Stimulated activated CD4-positive, alpha-beta T cell treated with anti-CD3 and anti-CD28 coated beads, TNF-alpha, amount 100 ng/mL, for 48 hours (primary cell): ENCODE results near the gene LRFN2.

Source experiments
- DNase-seq, 3 donors: peaks; one replicate each; pipeline ENCODE4 v3.0.0-alpha.2; 2020; ENCODE audit warnings: low read depth in 3 of 3

LRFN2 gene

DNA sequence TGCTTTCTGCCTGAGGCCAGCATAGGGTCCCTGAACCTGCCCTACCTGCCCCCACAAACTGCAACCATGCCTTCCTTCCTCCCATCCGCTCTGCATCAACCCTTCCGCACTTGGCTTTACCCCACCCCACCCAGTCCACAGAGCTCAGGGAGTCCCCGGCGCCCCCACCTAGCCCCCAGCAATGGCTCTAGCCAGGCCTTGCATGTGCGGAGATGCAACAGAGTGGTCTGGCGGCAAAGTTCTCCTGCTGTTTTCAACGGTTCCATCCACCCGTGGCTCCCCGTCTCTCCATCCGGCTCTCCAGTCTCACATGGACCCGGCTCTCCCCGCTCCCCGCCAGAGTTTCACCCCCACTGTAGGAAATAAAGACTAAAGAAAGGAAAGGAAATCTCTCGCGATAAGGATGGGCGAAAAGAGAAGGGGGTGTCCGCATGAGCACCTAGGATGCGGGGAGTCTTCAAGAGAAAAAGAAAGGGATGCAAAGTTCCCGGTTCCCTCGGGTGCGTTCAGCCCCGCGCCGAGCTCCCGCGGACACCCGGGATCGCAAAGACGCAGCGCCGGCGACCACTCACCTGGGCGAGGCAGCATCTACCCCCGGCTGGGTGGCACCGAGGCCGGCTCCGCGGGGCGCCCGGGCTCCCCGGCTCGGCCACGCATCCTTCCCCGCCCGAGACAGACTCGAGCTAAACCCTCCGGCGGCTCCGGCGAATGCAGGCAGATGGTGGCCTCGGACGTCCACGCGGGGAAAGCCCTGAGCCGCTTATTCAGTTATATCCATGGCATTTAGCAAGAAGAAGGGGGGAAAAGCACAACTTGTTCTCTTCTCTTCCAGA, 579 bp downstream of the LRFN2 start:
- DNase-seq = peak in 1 of 3 donors; percentile 16

DNA sequence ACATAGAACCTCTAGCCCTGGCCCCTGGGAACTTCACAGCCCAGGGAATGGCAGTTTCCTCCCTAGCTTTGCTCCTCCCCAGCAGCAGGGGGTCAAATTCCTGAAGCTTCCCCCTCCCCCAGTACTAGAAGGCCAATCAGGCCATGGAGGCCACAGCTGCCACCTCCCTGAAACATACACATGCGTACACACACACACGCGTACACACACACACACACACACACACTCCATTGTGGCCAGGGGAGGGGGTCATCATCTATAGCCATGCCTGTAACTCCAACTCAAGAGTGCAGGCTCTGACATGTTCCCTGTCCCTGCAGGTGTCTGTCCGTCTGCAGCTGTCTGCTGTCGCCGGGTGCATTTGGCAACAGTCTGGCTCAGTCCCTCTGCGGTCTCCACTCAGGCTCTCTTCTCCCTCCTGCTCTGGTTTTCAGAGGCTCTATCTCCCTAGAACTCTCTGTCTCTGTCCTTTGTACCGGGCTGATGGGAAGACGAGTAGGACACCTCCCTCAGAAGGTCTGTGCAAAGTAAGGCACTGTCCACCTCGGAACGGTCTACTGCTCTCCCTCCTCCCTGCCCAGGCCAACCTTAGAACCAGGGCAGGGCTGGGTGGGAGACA, 1.4 kb downstream of the LRFN2 start:
- no peak for DNase-seq

DNA sequence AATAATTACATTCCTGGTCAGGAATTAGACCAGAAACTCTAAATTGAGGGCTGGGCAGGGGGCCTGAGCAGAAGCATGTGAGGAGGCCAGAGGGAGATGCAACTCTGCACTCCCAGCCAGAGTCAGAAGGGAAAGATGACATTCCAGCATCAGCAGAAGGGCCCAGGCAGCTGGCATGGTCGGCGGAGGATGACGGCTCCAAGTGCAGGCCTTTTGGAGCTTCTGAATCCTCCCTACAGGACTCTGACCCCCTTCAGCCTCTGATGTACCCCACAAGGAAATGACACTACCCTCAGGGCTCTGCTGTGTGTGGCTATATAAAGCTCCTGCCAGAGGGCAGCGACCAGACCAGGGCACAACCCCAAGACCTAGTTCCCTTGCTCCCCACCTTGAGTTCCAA, 1.9 kb downstream of the LRFN2 start:
- DNase-seq = no peak

DNA sequence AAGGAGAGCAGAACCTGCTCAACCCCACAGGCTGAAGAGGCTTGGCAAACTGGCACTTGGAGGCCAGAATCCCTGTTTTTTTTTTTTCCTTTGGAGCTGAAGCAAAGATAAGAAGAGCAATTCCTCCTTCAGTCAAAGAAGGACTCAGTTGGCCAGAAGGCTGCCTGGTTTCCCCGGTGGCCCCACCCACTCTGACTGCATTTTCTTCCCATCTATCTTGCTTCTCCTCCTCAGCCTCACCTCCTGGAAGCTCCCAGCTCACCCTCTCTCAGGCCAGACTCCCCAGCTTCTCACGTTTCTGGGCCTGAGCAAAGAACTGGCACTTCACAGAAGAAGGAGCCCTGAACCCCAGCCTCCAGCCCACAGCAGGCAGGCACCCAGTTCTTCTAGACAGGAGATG, 2.4 kb downstream of the LRFN2 start:
- no peak for DNase-seq

DNA sequence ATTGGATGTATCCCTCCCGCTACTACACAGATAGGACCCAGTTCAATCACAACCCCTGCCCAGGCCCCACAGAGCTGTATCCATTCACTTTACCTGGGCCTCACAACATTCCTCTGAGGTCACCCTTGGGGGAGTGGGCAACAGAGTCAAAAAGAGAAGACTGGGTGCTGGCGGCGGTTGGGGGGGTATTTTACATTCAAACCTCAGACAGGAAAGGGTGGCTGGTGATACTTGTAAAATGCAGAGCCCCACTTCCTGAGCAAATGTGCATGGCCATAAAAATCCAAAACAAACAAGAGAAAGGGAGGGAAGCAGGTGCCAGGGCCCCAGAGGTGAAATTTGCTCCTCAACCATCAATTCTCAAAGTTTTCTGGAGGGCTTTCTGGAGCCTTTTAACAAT, 3.5 kb downstream of the LRFN2 start:
- DNase-seq = no peak

DNA sequence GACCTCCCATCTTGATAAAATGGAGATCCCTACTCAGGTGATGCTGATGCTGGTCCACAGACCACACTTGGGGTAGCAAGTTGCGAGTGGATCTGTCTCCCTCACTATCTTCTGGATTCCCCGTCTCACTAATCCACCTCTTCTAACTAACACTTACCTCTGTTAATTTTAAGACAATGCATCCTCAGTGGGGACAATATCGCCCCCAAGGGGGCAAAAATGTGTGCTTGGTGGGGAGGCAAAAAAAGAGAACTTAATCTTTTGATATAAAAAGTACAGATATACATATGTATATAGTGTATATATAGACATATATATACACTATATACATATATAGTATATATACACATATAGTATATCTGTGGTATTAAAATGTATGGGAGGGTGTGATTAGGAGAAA, 4.3 kb downstream of the LRFN2 start:
- no peak for DNase-seq

DNA sequence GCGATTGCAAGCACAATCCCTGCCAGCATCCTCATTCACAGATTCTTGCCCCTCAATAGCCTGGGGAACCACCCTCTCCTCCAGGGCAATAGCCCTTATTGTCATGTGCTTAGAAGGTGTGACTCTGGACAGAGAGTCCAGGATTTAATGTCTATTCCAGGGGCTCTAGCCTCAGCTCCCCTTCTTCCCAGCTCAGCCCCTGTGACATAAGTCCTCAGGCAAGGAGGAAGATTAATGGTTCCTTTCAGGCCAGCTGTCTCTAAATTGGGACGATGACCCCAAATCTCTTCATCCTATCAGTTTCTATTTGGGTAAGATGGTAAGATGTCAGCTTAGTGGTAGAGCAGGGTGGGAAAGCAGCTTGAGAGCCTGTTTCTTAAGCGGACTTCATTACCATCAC, 8.1 kb downstream of the LRFN2 start:
- no peak for DNase-seq

DNA sequence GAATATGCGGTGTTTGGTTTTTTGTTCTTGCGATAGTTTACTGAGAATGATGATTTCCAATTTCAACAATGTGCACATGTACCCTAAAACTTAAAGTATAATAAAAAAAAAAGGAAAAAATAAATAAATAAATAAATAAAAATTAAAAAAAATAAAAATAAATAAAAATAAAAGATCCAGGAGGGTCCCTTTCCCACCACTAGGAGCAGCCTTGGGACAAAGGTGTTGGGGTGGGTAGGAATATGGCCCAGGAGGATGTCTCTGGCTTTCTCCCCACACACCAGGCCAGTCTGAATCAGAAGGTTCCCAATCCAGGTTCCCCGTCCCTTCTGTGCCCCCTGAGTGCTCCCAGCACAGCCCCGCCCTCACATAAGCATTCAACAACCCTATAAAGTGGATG, 9.5 kb downstream of the LRFN2 start:
- no peak for DNase-seq

DNA sequence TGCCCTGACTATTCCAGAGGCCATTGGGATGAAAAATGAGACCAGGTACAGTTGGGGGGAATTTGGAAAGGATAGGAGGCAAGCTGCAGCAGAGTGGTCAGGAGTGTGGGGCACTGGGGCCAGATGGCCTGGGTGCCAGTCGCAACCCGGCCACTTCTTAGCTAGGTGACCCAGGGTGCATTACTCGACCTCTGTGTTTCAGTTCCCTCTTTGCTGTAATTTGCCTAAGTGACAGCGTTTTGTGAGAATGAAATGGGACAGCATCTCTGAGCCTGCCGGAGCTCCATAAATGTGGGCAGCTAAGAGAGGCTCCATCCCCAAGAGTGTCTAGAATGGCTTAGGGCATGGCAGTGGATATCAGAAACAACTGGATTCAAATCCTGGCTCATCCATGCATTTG, 13.9 kb downstream of the LRFN2 start:
- DNase-seq = no peak

DNA sequence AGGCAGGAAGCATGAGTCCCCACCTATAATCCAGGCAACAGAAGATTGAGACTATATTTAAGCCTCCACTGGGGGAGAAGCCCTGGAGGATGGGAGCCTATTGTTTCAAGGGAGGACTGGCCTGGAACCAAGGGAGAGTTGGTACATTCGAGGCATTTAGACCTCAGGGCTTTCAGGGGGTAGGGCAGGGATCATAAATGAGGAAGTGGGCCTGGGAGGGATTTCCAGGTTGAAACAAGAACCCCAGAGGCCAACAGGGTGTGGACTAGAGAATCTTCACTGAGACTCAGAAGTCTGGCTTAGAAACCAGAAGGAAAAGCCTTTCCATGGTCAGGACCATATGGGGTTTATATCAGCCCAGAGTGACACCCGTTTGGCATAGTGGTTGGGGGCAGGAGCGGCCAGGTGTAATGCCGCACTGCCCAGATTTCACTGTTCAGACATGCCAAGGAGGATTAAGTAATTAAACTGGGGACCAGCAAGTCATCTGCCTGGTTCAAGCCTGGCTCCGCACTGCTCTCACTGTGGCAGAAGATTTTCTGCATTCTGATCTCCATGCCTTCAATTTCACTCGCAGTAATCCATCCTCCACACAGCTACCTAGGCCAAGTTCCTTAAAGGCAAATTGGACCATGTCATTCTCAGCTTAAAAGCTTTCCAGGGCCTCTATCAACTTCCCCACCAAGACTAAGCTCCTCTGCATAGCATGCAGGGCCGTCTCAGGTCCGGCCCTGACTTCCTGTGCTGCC, 17.8 kb downstream of the LRFN2 start:
- no peak for DNase-seq

DNA sequence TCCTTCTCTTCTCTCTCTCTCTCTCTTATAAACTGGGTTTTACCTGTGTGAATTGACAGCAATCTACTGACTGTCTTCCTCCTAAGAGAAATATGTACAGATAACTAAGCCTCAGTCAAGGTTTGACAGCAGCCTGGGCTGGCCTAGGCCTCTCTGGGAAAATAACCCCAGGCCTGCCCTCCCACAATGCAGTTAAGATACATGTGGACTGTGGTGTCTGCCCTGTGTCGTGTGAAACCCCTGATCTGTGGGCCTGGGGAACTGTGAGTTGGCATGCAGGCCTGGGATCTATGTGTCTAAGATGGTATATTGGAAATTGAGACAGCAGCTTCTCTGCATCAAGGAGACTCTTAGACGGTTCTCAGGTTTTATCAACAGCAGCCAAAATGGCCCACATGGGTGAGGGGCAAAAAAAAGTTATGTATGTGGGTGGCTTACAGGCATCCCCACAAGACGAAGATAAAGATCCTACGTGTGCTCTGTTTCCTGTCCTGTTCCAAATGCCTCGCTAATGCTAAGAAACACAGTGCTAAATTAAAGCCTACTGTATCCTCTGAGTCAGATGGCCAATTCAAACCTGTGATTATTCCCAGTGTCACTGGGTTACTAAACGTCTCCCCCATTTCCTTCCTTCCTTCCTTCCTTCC, 19.0 kb downstream of the LRFN2 start:
- no peak for DNase-seq

DNA sequence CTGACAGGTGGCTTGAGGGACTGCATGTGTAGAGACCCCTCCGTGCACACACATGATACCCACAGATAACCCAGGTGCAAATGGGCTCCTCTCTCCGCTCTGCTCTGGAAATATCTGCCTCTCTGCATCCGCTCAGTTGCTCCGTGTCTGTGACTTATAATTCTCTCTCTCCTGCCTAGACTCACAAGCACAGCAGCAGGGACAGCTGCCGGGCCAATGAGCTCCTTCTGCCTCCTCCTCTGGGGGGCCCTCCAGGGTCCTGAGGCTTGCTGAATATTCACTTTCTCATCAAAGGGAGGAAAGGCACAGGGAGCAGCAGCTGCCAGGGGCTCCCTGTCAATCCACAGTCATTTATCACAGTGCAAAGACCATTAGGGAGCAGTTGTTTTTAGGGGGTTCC, 24.1 kb downstream of the LRFN2 start:
- no peak for DNase-seq

DNA sequence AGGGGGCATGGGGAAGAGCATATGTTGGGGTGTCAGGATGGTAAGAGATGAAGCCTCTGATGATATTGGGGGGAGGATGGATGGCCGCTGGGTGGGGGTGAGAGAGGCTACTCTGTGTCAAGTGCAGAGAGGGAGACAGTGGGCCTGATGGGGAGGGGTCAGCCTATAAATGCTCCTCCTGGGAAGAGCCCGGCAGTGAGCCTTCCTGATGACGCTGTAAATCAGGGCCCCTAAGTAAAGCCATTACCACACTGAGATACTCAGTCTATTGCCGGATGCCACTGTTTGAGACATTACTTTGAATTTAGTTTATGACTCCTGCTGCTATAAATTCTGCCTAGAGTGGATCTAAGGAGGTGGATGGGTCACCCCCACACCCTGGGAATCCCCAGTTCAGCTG, 28.1 kb downstream of the LRFN2 start:
- no peak for DNase-seq

DNA sequence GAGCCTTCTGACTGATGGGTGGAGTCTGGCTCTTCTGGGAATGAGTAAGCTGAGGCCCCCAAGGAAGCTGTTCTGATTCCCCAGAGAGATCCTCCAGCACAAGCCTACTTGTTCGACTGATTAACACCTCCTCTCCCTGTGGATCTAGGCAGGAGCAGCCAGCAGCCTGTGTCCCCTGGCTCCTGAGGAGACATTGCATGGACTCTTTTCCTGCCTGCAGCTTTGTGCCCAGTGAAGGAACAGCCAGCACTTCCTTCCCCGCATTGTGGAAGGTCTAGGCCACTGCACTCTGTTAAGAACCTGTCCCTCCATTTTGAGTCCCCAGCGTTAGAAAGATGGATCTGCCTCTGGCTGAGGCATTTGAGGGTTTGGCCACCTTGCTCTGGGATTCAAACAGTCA, 29.1 kb downstream of the LRFN2 start:
- DNase-seq = no peak

DNA sequence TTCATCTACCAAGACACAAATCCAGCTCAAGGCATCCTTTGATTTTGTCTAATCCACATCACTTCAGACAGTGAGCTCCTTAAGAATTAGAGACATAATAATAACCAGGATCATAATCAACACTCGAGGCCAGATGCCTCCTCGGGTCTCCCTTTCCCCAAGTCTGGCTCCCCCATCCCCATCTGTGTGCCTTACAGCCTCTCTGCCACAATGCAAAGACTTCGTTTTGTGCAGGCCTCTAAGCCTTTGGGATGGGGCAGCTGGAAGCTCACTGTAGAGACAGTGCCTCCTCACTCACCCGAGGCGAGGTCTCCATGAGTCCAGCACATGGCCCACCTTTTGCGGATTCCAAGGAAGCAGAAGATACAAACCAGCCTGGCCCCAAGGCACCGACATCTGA, 30.3 kb downstream of the LRFN2 start:
- DNase-seq = no peak

DNA sequence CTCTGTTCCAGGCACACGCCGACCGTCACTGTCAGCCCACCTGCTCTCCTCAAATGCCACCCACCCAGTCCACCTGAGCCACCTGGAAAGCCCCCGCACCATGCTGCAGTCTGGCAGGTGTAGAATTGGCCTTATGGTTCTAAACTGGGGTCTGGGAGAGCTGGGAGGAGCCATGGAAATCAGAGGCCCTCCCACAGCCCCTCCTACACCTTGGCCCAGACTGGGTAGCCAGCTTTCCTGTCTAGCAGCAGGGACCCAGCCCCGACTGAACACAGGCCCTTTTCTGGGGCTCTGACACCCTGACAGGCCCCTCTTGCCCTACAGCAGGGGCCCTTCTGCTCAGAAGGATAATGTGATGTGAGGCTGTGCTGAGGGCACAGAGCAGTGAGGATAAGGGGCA, 31.1 kb downstream of the LRFN2 start:
- DNase-seq = no peak

DNA sequence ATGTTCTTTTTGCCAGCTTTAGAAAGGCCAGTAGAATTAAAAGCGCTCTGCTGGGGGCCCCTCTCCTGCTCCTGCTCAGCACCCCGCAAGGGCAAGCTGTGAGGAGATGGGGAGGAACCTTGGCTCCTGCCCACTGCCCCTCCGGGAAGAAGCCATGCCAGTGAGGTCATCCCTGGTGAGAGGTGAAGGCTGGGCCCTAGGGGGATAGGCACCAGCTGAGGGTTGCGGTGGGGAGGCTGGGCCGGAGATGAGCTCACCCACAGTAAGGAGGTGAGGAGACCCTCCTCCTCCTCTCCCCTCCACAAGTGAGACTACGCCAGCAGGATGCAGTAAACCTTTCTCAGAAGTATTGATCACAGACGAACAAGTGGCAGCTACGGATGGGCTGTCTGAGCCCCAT, 32.1 kb downstream of the LRFN2 start:
- no peak for DNase-seq

DNA sequence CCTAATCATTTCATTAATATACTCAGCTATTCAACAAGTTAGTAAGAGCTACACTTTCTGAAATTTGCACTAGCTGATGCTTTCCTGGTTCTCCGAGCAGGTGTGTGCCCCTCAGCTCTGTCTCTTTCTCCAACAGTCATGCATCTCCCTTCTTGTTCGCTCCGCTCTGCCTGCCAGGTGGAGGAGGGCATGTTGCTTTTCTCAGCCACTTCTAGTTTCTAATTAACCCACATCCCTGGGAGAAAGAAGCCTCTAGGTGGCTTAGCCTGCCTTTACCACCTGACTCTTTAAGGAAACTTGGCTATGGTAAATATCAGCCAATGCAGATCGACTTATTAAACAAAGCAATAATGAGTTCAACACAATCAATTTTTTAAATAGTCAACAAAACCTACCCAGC, 34.2 kb downstream of the LRFN2 start:
- DNase-seq = no peak

DNA sequence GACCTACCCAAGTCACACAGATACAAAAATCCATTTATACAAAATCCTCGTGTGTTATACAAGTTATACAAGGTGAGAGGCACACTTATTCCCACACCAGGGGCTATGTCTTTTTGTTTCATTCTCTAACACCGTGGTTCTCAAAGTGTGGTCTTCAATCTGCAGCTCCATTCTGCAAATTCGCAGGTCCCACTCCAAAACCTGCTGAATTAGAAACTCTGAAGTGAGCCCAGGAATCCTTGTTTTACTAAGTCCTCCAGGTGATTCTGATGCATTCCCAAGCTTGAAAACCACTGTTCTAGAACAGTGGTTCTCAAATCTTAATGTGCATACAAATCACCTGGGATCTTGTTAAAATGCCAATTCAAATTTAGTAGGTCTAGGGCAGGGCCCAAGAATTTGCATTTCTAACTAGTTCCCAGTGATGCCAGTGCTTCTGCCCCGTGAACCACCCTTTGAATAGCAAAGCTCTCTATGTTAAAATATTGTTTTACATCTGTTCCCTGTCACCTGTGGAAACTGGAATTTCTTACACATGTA, 35.1 kb downstream of the LRFN2 start:
- DNase-seq = no peak

DNA sequence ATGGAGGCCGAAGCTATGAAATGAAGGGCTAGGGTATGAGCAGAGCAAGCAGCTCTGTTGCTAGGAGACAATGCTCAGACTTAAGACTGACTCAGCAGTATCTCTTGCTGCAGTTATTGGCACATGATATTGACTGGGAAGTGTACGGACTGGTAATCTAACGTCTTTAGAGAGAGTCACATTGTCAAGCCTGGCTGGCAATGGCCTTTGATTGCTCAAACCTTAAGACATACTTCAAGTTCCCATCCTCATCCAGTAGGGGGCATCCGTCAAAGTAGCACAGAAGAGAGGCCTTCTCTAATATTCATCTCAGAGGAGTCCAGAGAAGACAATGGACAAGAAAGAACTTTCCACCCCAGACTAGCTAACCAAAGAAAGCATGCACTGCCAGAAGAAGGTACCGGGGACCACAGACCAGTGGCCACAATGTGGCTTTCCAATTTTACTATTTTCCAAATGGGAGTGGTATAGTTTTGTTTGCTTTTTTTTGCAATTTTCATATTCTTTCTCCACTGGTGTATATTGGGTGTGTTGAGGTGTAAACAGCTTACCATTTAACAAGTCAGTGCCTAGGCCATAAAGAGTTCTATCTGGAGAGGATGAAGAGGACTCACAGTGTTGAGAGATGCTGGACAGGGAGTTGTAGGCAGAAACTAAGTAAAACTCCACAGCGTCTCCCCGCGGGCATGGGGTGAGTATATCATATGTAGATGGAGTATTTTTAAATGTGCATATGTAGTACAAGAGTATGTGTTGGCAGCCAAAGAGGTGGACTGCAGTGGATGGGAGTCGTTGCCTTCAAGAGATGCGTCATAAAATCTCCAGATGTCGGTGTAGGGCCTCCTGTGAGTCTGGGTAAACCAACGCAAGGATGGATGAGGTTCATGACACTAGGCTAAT, 36.7 kb downstream of the LRFN2 start:
- peak in 1 of 3 donors; percentile 4 for DNase-seq

DNA sequence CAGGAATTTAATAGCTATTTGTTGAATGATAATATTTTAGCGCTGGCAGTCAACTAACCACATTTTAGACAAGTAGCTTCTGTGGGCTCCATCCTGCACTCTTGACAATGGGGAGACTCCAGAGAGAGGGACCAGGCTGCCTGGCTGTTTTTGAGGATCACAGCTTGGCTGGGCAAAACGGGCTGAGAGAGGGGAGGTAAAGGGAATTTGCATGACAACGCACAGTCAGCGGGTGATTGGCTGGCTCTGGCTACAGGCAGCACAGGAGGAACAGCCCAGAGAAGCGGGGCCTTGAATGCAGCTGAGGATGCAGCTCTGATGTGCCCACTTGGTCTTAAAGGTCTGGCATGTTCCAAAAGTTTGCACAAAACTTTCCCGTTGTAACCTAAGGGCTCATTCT, 41.2 kb downstream of the LRFN2 start:
- DNase-seq = no peak
